ENCODE measurements around the gene LHFPL3. TPM values are rescaled to one million over a fixed set of nuclear protein-coding genes. Genes with fewer than 3 reads are reported as not detected.

Gene LHFPL3
- total RNA-seq, 1 experiment from 2014 or later: not detected

DNA sequence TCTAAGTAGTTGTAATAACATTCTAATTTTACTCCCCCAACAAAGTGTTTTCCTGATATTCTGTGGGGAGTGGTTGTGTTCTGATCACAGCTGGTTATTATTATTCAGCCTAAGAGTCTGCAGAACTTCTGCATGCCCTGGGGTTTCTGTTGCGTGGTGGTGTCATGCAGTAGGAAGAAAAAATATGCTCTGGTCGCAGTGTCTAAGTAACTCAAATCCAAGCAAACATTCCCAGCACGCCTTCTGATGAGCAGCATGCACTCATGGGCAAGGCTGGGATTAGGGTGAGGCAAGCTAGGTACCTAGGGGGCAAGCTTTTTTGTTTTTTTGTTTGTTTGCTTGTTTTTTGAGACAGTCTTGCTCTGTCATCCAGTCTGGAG, 572.8 kb downstream of the LHFPL3 start:
- intact Hi-C loops (cut with micrococcal nuclease; ENCODE audit: unreplicated experiment): no loop called here
- H3K27ac ChIP-seq (ENCODE audit: low read depth, low read length, poor library complexity, severe bottlenecking): no peak overlapping the region
- peaks cover 7% of the 10 kb centered on the region for H3K27me3 ChIP-seq (replicated peaks; ENCODE audit: insufficient read depth, low read depth, low read length, poor library complexity)
- no peak overlapping the region for H3K4me3 ChIP-seq (ENCODE audit: low read depth, low read length, poor library complexity, severe bottlenecking)
- H3K36me3 ChIP-seq (ENCODE audit: insufficient read depth, low read length, poor library complexity, severe bottlenecking): no peaks in the 10 kb centered on the region
- ChIA-PET POLR2A (ENCODE audit: low non-redundant PET) (no interaction called here), CTCF (no interaction called here)
- no TSS peak for BruUV-seq (replicated peaks)
- no peaks in the 10 kb centered on the region for H3K9me3 ChIP-seq (ENCODE audit: low read depth, low read length, poor library complexity, severe bottlenecking)
- H3K4me1 ChIP-seq (ENCODE audit: insufficient read depth, low read length, poor library complexity, severe bottlenecking): no peaks in the 10 kb centered on the region
- TF ChIP-seq, protein P1, sequence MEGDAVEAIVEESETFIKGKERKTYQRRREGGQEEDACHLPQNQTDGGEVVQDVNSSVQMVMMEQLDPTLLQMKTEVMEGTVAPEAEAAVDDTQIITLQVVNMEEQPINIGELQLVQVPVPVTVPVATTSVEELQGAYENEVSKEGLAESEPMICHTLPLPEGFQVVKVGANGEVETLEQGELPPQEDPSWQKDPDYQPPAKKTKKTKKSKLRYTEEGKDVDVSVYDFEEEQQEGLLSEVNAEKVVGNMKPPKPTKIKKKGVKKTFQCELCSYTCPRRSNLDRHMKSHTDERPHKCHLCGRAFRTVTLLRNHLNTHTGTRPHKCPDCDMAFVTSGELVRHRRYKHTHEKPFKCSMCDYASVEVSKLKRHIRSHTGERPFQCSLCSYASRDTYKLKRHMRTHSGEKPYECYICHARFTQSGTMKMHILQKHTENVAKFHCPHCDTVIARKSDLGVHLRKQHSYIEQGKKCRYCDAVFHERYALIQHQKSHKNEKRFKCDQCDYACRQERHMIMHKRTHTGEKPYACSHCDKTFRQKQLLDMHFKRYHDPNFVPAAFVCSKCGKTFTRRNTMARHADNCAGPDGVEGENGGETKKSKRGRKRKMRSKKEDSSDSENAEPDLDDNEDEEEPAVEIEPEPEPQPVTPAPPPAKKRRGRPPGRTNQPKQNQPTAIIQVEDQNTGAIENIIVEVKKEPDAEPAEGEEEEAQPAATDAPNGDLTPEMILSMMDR (conservative IDR thresholded peaks at IDR 0.05; ENCODE audit: low read depth, low read length): no peak
- TF ChIP-seq EZH2 (IDR thresholded peaks at IDR 0.05; ENCODE audit: borderline replicate concordance, low read depth, low read length, poor library complexity, severe bottlenecking): no peak
- no peak for DNase-seq (ENCODE audit: low spot score)

DNA sequence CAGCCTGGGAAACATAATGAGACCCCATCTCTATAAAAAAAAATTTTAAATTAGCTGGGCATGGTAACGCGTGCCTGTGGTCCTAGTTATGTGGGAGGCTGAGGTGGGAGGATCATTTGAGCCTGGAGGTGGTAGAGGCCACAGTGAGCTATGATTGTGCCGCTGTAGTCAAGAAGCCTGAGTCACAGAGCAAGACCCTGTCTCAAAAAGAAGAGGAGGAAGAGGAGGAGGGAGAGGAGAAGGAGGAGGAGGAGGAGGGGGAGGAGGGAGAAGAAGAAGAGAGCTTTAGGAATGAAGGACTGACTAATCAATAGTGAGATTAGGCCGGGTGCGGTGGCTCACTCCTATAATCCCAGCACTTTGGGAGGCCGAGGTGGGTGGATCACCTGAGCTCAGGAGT, 573.8 kb downstream of the LHFPL3 start:
- Histone ChIP-seq H3K36me3 (ENCODE audit: insufficient read depth, low read length, poor library complexity, severe bottlenecking) (no peaks in the 10 kb centered on the region), H3K9me3 (ENCODE audit: low read depth, low read length, poor library complexity, severe bottlenecking) (no peaks in the 10 kb centered on the region), H3K27me3 (replicated peaks; ENCODE audit: insufficient read depth, low read depth, low read length, poor library complexity) (peaks cover 14% of the 10 kb centered on the region), H3K4me3 (ENCODE audit: low read depth, low read length, poor library complexity, severe bottlenecking) (no peak overlapping the region), H3K27ac (ENCODE audit: low read depth, low read length, poor library complexity, severe bottlenecking) (no peak overlapping the region), H3K4me1 (ENCODE audit: insufficient read depth, low read length, poor library complexity, severe bottlenecking) (no peaks in the 10 kb centered on the region)
- no peak for TF ChIP-seq EZH2 (IDR thresholded peaks at IDR 0.05; ENCODE audit: borderline replicate concordance, low read depth, low read length, poor library complexity, severe bottlenecking)
- TF ChIP-seq, protein P1 (conservative IDR thresholded peaks at IDR 0.05; ENCODE audit: low read depth, low read length): no peak
- intact Hi-C loops (cut with micrococcal nuclease; ENCODE audit: unreplicated experiment): no loop called here
- ChIA-PET POLR2A (ENCODE audit: low non-redundant PET) (no interaction called here), CTCF (no interaction called here)
- DNase-seq (ENCODE audit: low spot score): no peak
- BruUV-seq (replicated peaks): no TSS peak

DNA sequence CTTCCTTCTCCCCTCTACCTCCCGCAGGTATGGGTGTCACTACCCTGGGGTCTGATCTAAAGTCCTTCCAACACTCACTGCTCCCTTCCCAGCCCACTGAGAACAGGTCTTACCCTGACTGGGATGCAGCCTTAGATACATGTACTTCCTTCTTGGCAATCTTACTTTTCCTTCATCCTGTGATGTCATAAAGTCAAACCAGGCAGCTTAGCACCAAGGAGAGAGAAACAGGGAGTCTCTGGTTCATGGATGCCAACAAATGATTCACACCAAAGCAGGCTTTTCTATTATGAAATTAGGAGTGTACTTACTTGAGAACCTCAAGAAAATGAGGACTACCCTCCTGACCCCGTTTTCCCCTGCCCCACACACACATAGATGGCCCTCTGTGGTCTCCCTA, 574.6 kb downstream of the LHFPL3 start:
- intact Hi-C loops (cut with micrococcal nuclease; ENCODE audit: unreplicated experiment): no loop called here
- CTCF ChIA-PET: interaction anchor here (0.6 kb wide), 1 partner anchor 444 kb away, joined by 5 read pairs; no protein-coding TSS in a partner anchor
- H3K27ac ChIP-seq (ENCODE audit: low read depth, low read length, poor library complexity, severe bottlenecking): no peak overlapping the region
- POLR2A ChIA-PET (ENCODE audit: low non-redundant PET): no interaction called here
- BruUV-seq (replicated peaks): no TSS peak
- H3K27me3 ChIP-seq (replicated peaks; ENCODE audit: insufficient read depth, low read depth, low read length, poor library complexity): peaks cover 22% of the 10 kb centered on the region
- H3K36me3 ChIP-seq (ENCODE audit: insufficient read depth, low read length, poor library complexity, severe bottlenecking): no peaks in the 10 kb centered on the region
- no peak overlapping the region for H3K4me3 ChIP-seq (ENCODE audit: low read depth, low read length, poor library complexity, severe bottlenecking)
- TF ChIP-seq, protein P1 (conservative IDR thresholded peaks at IDR 0.05; ENCODE audit: low read depth, low read length): no peak
- no peak for TF ChIP-seq EZH2 (IDR thresholded peaks at IDR 0.05; ENCODE audit: borderline replicate concordance, low read depth, low read length, poor library complexity, severe bottlenecking)
- no peak for DNase-seq (ENCODE audit: low spot score)
- no peaks in the 10 kb centered on the region for H3K4me1 ChIP-seq (ENCODE audit: insufficient read depth, low read length, poor library complexity, severe bottlenecking)
- H3K9me3 ChIP-seq (ENCODE audit: low read depth, low read length, poor library complexity, severe bottlenecking): no peaks in the 10 kb centered on the region

All from A673 (cell line).